HG03060 (cell line): Measurements from ENCODE around the gene ELMO2.
A peak's percentile ranks its signal among the peaks of the same experiment; 100 is the strongest.
"Not testable (repeated sequence)": the region's sequence is repeated elsewhere in the genome, so short reads cannot be mapped to it uniquely, and the experiment has no call there.

Experiments
- ATAC-seq: cut with Tn5 transposase; IDR thresholded peaks from one replicate; pipeline ENCODE4 v1.9.1; 2021; ENCODE audit warnings: low read depth, moderate number of reproducible peaks; ENCODE audit not compliant: unreplicated experiment

ELMO2 gene

GRCh38 chr20:46407671-46407996 lies 1.2 kb upstream of the ELMO2 start:
- ATAC-seq = no peak

GRCh38 chr20:46406986-46407670 lies 713 bp upstream of the ELMO2 start:
- peak; percentile 30 for ATAC-seq

GRCh38 chr20:46402331-46402811 lies 4.0 kb downstream of the ELMO2 start:
- ATAC-seq = no peak

- no peak for ATAC-seq
These were observed 4.9 kb downstream of the ELMO2 start for GRCh38 chr20:46401478-46401860.

GRCh38 chr20:46400828-46401477 lies 5.5 kb downstream of the ELMO2 start:
- no peak for ATAC-seq

- ATAC-seq = no peak
These were observed 6.2 kb downstream of the ELMO2 start for GRCh38 chr20:46400253-46400652.

GRCh38 chr20:46399401-46399800 lies 7.0 kb downstream of the ELMO2 start:
- ATAC-seq = no peak

- no peak for ATAC-seq
These were observed 7.5 kb downstream of the ELMO2 start for GRCh38 chr20:46398963-46399362.

GRCh38 chr20:46396052-46396740 lies 10.2 kb downstream of the ELMO2 start:
- no peak for ATAC-seq

- no peak for ATAC-seq
These were observed 11.3 kb downstream of the ELMO2 start for GRCh38 chr20:46394872-46395760.

GRCh38 chr20:46393967-46394366 lies 12.4 kb downstream of the ELMO2 start:
- ATAC-seq = no peak

GRCh38 chr20:46388937-46389336 lies 17.5 kb downstream of the ELMO2 start:
- ATAC-seq = no peak

- no peak for ATAC-seq
These were observed 18.1 kb downstream of the ELMO2 start for GRCh38 chr20:46388201-46388836.

GRCh38 chr20:46387054-46387453 lies 19.4 kb downstream of the ELMO2 start:
- not testable (repeated sequence) for ATAC-seq

- ATAC-seq = no peak
These were observed 27.9 kb downstream of the ELMO2 start for GRCh38 chr20:46378412-46379009.

- no peak for ATAC-seq
These were observed 28.9 kb downstream of the ELMO2 start for GRCh38 chr20:46377518-46377917.

- no peak for ATAC-seq
These were observed 30.1 kb downstream of the ELMO2 start for GRCh38 chr20:46376196-46376785.

- ATAC-seq = no peak
These were observed 30.6 kb downstream of the ELMO2 start for GRCh38 chr20:46375771-46376170.

GRCh38 chr20:46374383-46374782 lies 32.0 kb downstream of the ELMO2 start:
- no peak for ATAC-seq

GRCh38 chr20:46371656-46372055 lies 34.8 kb downstream of the ELMO2 start:
- no peak for ATAC-seq
